OCI-LY1 (cell line): Measurements from ENCODE around the gene SCN3A.

Experiments used
- H2AFZ ChIP-seq: fragments of 200-600 bp; sonication (generic), shearing (Covaris generic); 2 replicates; pipeline ENCODE4 v1.6.0; 2014; ENCODE audit warnings: antibody characterized with exemption, mild to moderate bottlenecking, low read length
- H3F3A ChIP-seq: fragments of 200-600 bp; sonication (generic), shearing (Covaris generic); 2 replicates; pipeline ENCODE4 v1.6.0; 2014; ENCODE audit warnings: mild to moderate bottlenecking, antibody characterized with exemption, low read length, moderate library complexity; ENCODE audit not compliant: insufficient read depth
- H3K27ac ChIP-seq: fragments of 200-600 bp; sonication (generic); 2 replicates; pipeline ENCODE4 v1.5.1; 2014; ENCODE audit warnings: low read length, mixed run types, mild to moderate bottlenecking, low read depth; ENCODE audit not compliant: poor library complexity, severe bottlenecking
- H3K27me3 ChIP-seq: fragments of 200-600 bp; sonication (generic); 2 replicates; pipeline ENCODE4 v1.6.0; 2014; ENCODE audit warnings: antibody characterized with exemption, mild to moderate bottlenecking, low read length, moderate library complexity; ENCODE audit not compliant: insufficient read depth
- H3K36me3 ChIP-seq: fragments of 200-600 bp; sonication (generic); 2 replicates; pipeline ENCODE4 v1.6.1; 2014; ENCODE audit warnings: mild to moderate bottlenecking, antibody characterized with exemption, low read length, moderate library complexity, mixed read lengths; ENCODE audit not compliant: insufficient read depth
- H3K4me1 ChIP-seq: fragments of 200-600 bp; sonication (generic); 2 replicates; pipeline ENCODE4 v1.5.1; 2014; ENCODE audit warnings: mild to moderate bottlenecking, low read length, moderate library complexity; ENCODE audit not compliant: insufficient read depth, severe bottlenecking
- H3K4me2 ChIP-seq: fragments of 200-600 bp; sonication (generic), shearing (Covaris generic); 2 replicates; pipeline ENCODE4 v1.6.1; 2014; ENCODE audit warnings: low read length
- H3K4me3 ChIP-seq: fragments of 200-600 bp; sonication (generic); 2 replicates; pipeline ENCODE4 v1.5.1; 2014; ENCODE audit warnings: low read length, low read depth, mild to moderate bottlenecking, mixed read lengths; ENCODE audit not compliant: poor library complexity, severe bottlenecking
- H3K79me2 ChIP-seq: fragments of 200-600 bp; shearing (Covaris generic); 2 replicates; pipeline ENCODE4 v1.6.1; 2016; ENCODE audit warnings: mixed run types, low read length, mixed read lengths; ENCODE audit not compliant: insufficient read depth
- H3K9ac ChIP-seq: fragments of 200-600 bp; sonication (generic), shearing (Covaris generic); 2 replicates; pipeline ENCODE4 v1.6.1; 2014; ENCODE audit warnings: mild to moderate bottlenecking, low read length, mixed read lengths
- H3K9me2 ChIP-seq: fragments of 200-600 bp; sonication (generic), shearing (Covaris generic); 2 replicates; pipeline ENCODE4 v1.6.1; 2014; ENCODE audit warnings: low read depth, mild to moderate bottlenecking, low read length, mixed read lengths
- H3K9me3 ChIP-seq: fragments of 200-600 bp; shearing (Covaris generic); 2 replicates; pipeline ENCODE4 v1.6.1; 2014; ENCODE audit warnings: low read length, mixed read lengths
- H4K20me1 ChIP-seq: fragments of 200-600 bp; sonication (generic), shearing (Covaris generic); 2 replicates; pipeline ENCODE4 v1.6.0; 2016; ENCODE audit warnings: mild to moderate bottlenecking, low read length; ENCODE audit not compliant: insufficient read depth
- CTCF ChIP-seq: fragments of 200-600 bp; sonication (generic), shearing (Covaris generic); IDR thresholded peaks from 2 replicates; pipeline ENCODE4 v1.5.1; 2017; ENCODE audit warnings: mild to moderate bottlenecking, antibody characterized with exemption, low read length, moderate library complexity, mixed read lengths
- EZH2 ChIP-seq: fragments of 200-600 bp; sonication (generic), shearing (Covaris generic); IDR thresholded peaks from 2 replicates; pipeline ENCODE4 v1.8.0; 2017; ENCODE audit warnings: borderline replicate concordance, mixed run types, mild to moderate bottlenecking, antibody characterized with exemption, low read length, moderate library complexity, mixed read lengths

Gene SCN3A

DNA sequence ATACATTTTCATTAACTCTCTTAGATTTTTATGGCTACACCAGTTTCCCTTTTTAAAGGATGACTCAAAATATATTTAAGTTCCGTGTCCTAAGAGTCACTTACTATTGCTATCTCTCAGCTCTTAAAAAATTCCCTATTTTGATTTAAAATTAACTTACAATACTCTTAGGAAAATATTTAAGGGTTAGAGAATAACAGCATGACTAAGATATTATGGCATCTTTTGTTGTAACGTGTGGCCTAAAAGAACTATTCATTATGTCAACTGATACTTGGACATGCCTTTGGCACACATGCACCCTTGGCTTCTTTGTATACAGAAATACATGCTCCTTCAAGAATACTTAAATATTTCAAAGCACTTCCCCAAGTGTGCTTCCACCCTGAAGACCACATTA is 42.3 kb downstream of the SCN3A start:
- TF ChIP-seq EZH2: no peak
- TF ChIP-seq CTCF: no peak

DNA sequence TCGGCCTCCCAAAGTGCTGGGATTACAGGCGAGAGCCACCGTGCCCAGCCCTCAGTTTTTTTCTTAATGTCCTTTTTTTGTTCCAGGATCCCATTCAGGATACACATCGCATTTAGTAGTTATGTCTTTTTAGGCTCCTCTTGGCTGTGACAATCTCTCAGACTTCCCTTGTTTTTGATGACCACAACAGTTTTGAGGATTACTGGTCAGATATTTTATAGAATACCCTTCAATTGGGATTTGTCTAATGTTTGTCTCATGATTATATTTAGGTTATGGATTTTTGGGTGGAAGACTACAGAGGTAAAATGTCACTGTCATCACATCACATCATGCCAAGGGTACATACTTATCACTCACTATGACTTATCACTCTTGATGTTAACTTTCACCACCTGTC is 46.7 kb downstream of the SCN3A start:
- H3K9ac ChIP-seq: no peak overlapping the region
- no peak overlapping the region for H3K4me3 ChIP-seq
- no peak overlapping the region for H2AFZ ChIP-seq
- H3F3A ChIP-seq: no peaks in the 10 kb centered on the region
- no peaks in the 10 kb centered on the region for H3K4me1 ChIP-seq
- no peaks in the 10 kb centered on the region for H3K36me3 ChIP-seq
- H3K27me3 ChIP-seq: no peaks in the 10 kb centered on the region
- H3K79me2 ChIP-seq: no peaks in the 10 kb centered on the region
- H3K9me3 ChIP-seq: no peaks in the 10 kb centered on the region
- TF ChIP-seq CTCF (no peak), EZH2 (no peak)
- no peaks in the 10 kb centered on the region for H4K20me1 ChIP-seq
- H3K9me2 ChIP-seq: no peaks in the 10 kb centered on the region
- H3K4me2 ChIP-seq: no peak overlapping the region
- no peak overlapping the region for H3K27ac ChIP-seq

More for the DNA sequence above, 42.3 kb downstream of the SCN3A start:
- H3K9ac ChIP-seq: no peak overlapping the region
- H3K9me2 ChIP-seq: no peaks in the 10 kb centered on the region
- no peaks in the 10 kb centered on the region for H3K79me2 ChIP-seq
- no peak overlapping the region for H3K4me3 ChIP-seq
- no peaks in the 10 kb centered on the region for H3K9me3 ChIP-seq
- no peaks in the 10 kb centered on the region for H3K4me1 ChIP-seq
- no peak overlapping the region for H3K27ac ChIP-seq
- H4K20me1 ChIP-seq: no peaks in the 10 kb centered on the region
- no peaks in the 10 kb centered on the region for H3K36me3 ChIP-seq
- H3K27me3 ChIP-seq: no peaks in the 10 kb centered on the region
- no peak overlapping the region for H2AFZ ChIP-seq
- H3K4me2 ChIP-seq: no peak overlapping the region
- no peaks in the 10 kb centered on the region for H3F3A ChIP-seq

GRCh38 chr2:165155152-165155551 is 48.7 kb downstream of the SCN3A start:
- no peaks in the 10 kb centered on the region for H3F3A ChIP-seq
- no peaks in the 10 kb centered on the region for H3K79me2 ChIP-seq
- H3K27me3 ChIP-seq: no peaks in the 10 kb centered on the region
- H3K36me3 ChIP-seq: no peaks in the 10 kb centered on the region
- no peak overlapping the region for H3K27ac ChIP-seq
- no peaks in the 10 kb centered on the region for H4K20me1 ChIP-seq
- no peaks in the 10 kb centered on the region for H3K4me1 ChIP-seq
- no peak for TF ChIP-seq EZH2
- no peak overlapping the region for H3K4me3 ChIP-seq
- no peak overlapping the region for H3K4me2 ChIP-seq
- no peaks in the 10 kb centered on the region for H3K9me3 ChIP-seq
- no peak overlapping the region for H3K9ac ChIP-seq
- H3K9me2 ChIP-seq: no peaks in the 10 kb centered on the region
- H2AFZ ChIP-seq: no peak overlapping the region

GRCh38 chr2:165149439-165149838 is 54.4 kb downstream of the SCN3A start:
- Histone ChIP-seq H3K4me3 (no peak overlapping the region), H3K9ac (no peak overlapping the region)

More at GRCh38 chr2:165149439-165149838, 54.4 kb downstream of the SCN3A start:
- Histone ChIP-seq H4K20me1 (no peaks in the 10 kb centered on the region), H3K9me3 (no peaks in the 10 kb centered on the region), H3K9me2 (no peaks in the 10 kb centered on the region), H3K27me3 (no peaks in the 10 kb centered on the region), H3K27ac (no peak overlapping the region), H3K4me2 (no peak overlapping the region), H2AFZ (no peak overlapping the region), H3F3A (no peaks in the 10 kb centered on the region), H3K79me2 (no peaks in the 10 kb centered on the region), H3K4me1 (no peaks in the 10 kb centered on the region), H3K36me3 (no peaks in the 10 kb centered on the region)
- no peak for TF ChIP-seq EZH2
- TF ChIP-seq CTCF: no peak
